NB4 (cell line): ENCODE measurements around the gene IFI35.

Experiments used
- DNase-seq: peaks from one replicate; pipeline ENCODE4 v3.0.0; 2010; ENCODE audit warnings: low read depth
- H3K4me3 ChIP-seq: one replicate; pipeline ENCODE4 v1.5.1; 2011; ENCODE audit warnings: mild to moderate bottlenecking, low read depth, low read length, moderate library complexity
- MAX ChIP-seq: IDR thresholded peaks from 2 replicates; pipeline ENCODE4 v1.6.1; 2011; ENCODE audit warnings: low read depth, low read length
- MYC ChIP-seq: IDR thresholded peaks from 2 replicates; pipeline ENCODE4 v1.6.1; 2011; ENCODE audit warnings: low read depth, low read length
- POLR2A ChIP-seq: IDR thresholded peaks from 2 replicates; pipeline ENCODE4 v1.6.1; 2011; ENCODE audit warnings: mild to moderate bottlenecking; ENCODE audit not compliant: insufficient read length; ENCODE audit errors: extremely low read depth
- TF ChIP-seq, protein P1 (sequence below): IDR thresholded peaks from one replicate; pipeline ENCODE4 v1.5.1; 2012; ENCODE audit warnings: low read depth, low read length

IFI35 gene

DNA sequence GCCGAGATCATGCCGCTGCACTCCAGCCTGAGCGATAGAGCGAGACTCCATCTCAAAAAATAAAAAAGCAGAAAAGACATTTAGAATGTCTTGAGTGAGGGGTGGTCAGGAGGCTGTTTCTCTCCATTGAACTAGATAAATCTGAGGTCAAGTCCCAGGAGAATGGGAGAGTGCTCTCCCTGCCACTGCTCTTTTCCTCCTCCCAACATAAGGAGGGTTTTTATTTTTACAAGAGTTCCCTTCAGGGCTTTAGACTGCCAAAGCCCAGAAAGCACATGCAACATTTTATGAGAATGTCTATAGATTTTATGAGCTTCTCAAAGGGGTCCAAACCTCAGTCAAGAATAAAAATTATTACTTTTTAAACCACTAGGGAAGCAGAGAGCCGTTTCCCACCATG is 20.0 kb downstream of the IFI35 start:
- DNase-seq = no peak
- H3K4me3 ChIP-seq = no peak overlapping the region
- TF ChIP-seq, protein P1, sequence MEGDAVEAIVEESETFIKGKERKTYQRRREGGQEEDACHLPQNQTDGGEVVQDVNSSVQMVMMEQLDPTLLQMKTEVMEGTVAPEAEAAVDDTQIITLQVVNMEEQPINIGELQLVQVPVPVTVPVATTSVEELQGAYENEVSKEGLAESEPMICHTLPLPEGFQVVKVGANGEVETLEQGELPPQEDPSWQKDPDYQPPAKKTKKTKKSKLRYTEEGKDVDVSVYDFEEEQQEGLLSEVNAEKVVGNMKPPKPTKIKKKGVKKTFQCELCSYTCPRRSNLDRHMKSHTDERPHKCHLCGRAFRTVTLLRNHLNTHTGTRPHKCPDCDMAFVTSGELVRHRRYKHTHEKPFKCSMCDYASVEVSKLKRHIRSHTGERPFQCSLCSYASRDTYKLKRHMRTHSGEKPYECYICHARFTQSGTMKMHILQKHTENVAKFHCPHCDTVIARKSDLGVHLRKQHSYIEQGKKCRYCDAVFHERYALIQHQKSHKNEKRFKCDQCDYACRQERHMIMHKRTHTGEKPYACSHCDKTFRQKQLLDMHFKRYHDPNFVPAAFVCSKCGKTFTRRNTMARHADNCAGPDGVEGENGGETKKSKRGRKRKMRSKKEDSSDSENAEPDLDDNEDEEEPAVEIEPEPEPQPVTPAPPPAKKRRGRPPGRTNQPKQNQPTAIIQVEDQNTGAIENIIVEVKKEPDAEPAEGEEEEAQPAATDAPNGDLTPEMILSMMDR = no peak
- TF ChIP-seq MYC = no peak
- TF ChIP-seq POLR2A = no peak
- no peak for TF ChIP-seq MAX

DNA sequence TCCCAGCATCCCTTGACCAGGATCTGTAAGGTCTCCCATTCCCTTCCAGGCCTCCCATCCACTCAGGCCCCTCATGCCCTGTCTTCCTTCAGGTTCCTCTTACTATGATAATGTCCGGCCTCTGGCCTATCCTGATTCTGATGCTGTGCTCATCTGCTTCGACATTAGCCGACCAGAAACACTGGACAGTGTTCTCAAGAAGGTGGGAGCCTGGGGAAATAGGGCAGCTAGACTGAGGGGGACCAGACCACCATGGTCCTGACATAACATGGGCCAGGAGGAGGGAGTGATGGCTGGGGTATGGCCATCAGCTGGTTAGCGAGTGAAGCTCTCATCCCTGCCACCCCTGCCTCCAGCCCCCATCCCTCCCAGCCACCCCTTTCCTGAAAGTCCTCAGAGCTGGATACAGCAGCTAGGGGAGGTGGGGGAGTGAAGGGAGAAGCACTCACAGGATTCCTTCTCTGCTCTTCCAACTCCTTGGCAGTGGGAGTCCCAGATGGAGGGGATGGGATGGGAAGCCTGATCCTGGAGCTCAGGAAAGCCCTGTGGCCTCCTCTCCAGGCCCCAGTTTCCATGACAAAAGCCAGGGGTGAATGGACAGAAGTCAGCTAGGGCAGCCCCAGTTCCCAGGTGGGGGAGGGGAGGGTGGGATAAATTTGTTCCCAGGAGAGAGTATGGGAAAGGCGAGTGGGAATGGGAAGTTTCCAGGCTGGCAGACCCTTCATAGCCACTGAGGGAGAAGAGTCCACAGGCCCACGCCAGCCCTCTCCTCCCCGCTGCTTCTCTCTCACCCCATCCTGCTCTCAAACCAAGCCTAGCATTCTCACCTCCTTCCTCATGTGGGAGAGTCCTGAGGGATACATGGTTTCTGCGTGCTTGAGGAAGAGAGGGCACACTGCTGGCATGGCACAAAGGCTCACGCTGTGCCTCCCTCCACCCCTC is 20.8 kb downstream of the IFI35 start:
- DNase-seq = no peak
- TF ChIP-seq, protein P1 = no peak
- TF ChIP-seq MAX (no peak), MYC (no peak), POLR2A (no peak)
- no peak overlapping the region for H3K4me3 ChIP-seq

GRCh38 chr17:43028221-43028861 is 21.8 kb downstream of the IFI35 start:
- DNase-seq = no peak
- H3K4me3 ChIP-seq = no peak overlapping the region
- TF ChIP-seq POLR2A (no peak), MYC (no peak), MAX (no peak)
- TF ChIP-seq, protein P1 = no peak

DNA sequence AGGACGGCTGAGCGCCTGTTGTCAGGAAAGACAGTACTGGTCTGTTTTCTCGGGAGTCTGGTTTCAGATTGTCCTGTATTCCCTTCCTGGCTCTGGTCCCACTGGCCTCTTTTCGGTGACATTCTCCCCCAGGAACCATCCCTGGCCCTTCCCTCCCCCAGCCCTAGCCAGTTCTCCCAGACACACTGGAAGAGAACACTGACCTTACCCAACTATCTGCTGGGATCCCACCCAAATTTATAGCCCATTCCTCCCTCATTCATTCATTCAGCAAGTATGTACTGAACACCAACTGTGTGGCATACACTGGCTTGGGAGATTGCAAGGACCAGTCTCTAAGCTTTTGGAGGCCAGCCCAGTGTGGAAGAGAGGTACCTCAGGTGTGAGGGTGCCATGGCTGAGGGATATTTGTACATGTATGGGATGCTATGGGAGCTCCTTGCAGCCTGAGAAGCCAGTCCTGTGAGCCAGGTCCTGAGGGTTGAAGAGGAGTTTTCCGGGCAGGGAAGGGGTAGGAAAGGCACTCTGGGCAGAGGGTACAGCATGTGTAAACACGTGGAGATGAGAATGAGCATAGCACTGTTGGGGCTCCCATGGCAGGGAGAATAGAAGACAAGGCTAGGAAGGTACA is 23.7 kb downstream of the IFI35 start:
- TF ChIP-seq MAX = no peak
- no peak for TF ChIP-seq MYC
- TF ChIP-seq, protein P1 = no peak
- no peak for TF ChIP-seq POLR2A
- no peak for DNase-seq
- H3K4me3 ChIP-seq = no peak overlapping the region

GRCh38 chr17:43031666-43032065 is 25.1 kb downstream of the IFI35 start:
- no peak overlapping the region for H3K4me3 ChIP-seq
- TF ChIP-seq MAX = no peak
- no peak for TF ChIP-seq POLR2A
- no peak for TF ChIP-seq MYC
- TF ChIP-seq, protein P1 = no peak
- no peak for DNase-seq
